HG03095 (cell line): ENCODE data around the gene CYLC1.

Source experiments
- ATAC-seq: cut with Tn5 transposase; IDR thresholded peaks from one replicate; pipeline ENCODE4 v1.9.1; 2021; ENCODE audit warnings: moderate library complexity; ENCODE audit not compliant: unreplicated experiment

Gene CYLC1

GRCh38 chrX:83860846-83861245 is at the start of gene CYLC1:
TSS of gene CYLC1 (plus strand) at chrX:83861146. CDS start at chrX:83861183, 37 bp downstream.
- ATAC-seq: no peak

GRCh38 chrX:83819304-83819703 is 41.6 kb upstream of the CYLC1 start:
- ATAC-seq: no peak

- ATAC-seq: peak; percentile 82
Measured at GRCh38 chrX:83829874-83830273, 31.1 kb upstream of the CYLC1 start.

- ATAC-seq: peak; percentile 99
Measured at GRCh38 chrX:83845397-83845796, 15.5 kb upstream of the CYLC1 start.

GRCh38 chrX:83847339-83847738 is 13.6 kb upstream of the CYLC1 start:
- no peak for ATAC-seq

GRCh38 chrX:83888585-83888984 is 27.6 kb downstream of the CYLC1 start:
- ATAC-seq: no peak

GRCh38 chrX:83892433-83892832 is 31.5 kb downstream of the CYLC1 start:
- no peak for ATAC-seq

GRCh38 chrX:83906921-83907320 is 46.0 kb downstream of the CYLC1 start:
- ATAC-seq: no peak

GRCh38 chrX:83916525-83916924 is 55.6 kb downstream of the CYLC1 start:
- ATAC-seq: no peak

- ATAC-seq: no peak
Measured at GRCh38 chrX:83934220-83934619, 73.3 kb downstream of the CYLC1 start.
